Measurements from ENCODE around the gene TRAPPC2L.

The TRAPPC2L gene

GRCh38 chr16:88907768-88908167 is 50.8 kb downstream of the TRAPPC2L start:
- no peak for DNase-seq (ENCODE audit: low read depth in 4 of 4, low spot score in 1 of 4)

- DNase-seq (ENCODE audit: low read depth in 4 of 4, low spot score in 1 of 4): no peak
Measured at GRCh38 chr16:88908307-88908706, 51.4 kb downstream of the TRAPPC2L start.

- DNase-seq (ENCODE audit: low read depth in 4 of 4, low spot score in 1 of 4): no peak
Measured at GRCh38 chr16:88909431-88910210, 52.7 kb downstream of the TRAPPC2L start.

DNA sequence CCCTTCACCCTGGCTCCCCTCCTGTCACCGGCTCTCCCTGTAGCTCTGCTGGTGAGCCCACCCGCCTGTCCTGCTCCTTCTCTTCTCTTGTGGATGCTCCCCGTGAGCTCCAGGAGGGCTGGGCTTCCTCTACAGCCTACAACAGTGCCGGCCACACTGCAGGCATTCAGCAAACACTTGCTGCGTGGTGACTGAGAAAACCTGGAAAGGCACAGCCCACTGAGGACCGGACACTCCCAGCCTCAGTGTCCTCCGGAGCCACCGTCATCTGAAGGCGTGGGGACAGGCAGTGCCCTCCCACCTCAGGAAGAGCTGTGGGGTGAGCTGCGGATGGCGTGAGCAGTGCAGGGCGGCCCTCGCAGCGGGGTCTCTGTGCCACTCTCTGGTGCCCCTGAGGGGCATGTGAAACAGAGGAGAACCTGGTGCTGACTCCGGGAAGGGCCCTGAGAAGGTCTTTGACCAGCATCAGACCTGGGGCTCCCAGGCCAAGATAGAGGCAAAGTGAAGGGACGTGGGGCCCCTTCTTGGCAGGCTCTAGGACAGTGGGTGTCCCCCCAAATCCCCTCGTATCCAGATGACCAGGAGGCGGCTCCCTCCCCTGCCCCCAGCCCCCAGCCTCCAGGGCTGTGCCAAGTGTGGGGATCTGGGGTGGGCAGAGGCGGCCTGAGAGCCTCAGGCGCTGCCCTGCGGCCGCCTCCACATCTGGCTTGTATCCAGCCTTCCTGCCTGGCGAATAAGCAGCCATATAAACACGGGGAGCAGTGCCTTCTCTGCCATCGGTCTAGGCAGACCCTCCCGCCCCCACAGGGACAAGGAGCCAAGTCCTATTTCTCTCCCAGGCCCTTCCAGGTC is 53.6 kb downstream of the TRAPPC2L start:
- DNase-seq (ENCODE audit: low read depth in 4 of 4, low spot score in 1 of 4): no peak

- DNase-seq (ENCODE audit: low read depth in 4 of 4, low spot score in 1 of 4): no peak
Measured at GRCh38 chr16:88911136-88911945, 54.4 kb downstream of the TRAPPC2L start.

DNA sequence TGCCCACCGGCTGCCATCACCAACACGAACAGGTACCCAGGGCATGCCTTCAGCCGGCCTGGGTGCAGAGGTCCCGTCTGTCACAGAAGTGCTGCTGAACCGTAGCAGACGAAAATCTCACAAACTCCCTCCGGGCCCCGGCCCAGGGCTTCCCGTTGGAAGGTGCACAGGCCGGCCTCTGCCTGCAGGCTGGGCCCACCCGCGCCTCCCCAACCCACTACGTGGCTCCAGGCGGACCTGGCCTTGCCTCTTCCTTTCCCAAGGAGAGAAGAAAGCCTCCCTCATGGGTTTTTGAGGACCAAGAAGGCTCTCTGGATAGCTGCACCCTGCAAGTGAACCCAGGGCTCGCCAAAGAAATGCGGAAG is 55.0 kb downstream of the TRAPPC2L start:
- DNase-seq (ENCODE audit: low read depth in 4 of 4, low spot score in 1 of 4): no peak

Measured in stimulated activated CD4-positive, alpha-beta T cell treated with anti-CD3 and anti-CD28 coated beads, Interleukin-1b, Interleukin-23, amount 100 ng/mL, for 24 hours (primary cell).